NCI-H128 (cell line): ENCODE measurements around the gene HPCAL1.
"Not testable (repeated sequence)": the region's sequence is repeated elsewhere in the genome, so short reads cannot be mapped to it uniquely, and the experiment has no call there.

Source experiments
- DNase-seq: peaks from one replicate; lab custom pipeline; 2025; ENCODE audit not compliant: unreplicated experiment; lab: John Stamatoyannopoulos, UW

The HPCAL1 gene

DNA sequence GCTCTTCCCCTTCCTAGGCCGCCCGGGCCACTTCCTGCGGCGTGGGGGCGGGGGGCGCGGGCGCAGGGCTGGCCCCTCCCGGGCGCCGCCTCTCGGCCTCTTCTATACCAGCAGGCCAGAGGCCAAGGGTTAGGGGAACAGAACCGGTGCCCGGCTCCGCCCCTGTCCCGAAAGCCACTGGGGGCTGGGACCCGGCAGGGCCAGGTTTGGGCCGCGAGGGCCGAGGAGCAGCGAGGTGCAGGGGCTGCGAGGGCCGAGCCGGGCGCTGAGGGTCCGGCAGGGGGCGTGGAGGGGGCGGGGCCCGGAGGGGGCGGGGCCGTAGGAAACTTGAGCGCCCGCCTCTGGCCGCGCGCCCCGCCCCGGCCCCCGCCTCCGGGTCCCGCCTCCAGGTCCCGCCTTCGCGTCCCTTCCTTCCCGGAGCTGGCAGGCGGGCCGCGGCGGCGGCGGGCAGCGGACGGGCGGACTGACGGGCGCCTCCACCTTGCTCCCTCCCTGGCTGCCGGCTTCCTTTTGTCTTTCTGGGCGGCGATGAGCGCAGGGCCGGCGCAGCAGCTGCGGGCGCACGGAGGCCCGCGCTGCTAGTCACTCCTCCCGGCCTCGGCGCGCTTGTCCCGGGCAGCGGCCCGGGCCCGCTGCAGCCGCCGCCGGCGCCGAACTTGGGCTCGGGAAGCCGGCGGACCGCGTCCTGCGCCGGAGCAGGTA lies at the start of gene HPCAL1:
Gene HPCAL1 (plus strand): TSS at position 426 of the 702 bp plus-strand sequence. CDS start 116,854 bp downstream, outside the sequence.
- DNase-seq: peak; percentile 56

DNA sequence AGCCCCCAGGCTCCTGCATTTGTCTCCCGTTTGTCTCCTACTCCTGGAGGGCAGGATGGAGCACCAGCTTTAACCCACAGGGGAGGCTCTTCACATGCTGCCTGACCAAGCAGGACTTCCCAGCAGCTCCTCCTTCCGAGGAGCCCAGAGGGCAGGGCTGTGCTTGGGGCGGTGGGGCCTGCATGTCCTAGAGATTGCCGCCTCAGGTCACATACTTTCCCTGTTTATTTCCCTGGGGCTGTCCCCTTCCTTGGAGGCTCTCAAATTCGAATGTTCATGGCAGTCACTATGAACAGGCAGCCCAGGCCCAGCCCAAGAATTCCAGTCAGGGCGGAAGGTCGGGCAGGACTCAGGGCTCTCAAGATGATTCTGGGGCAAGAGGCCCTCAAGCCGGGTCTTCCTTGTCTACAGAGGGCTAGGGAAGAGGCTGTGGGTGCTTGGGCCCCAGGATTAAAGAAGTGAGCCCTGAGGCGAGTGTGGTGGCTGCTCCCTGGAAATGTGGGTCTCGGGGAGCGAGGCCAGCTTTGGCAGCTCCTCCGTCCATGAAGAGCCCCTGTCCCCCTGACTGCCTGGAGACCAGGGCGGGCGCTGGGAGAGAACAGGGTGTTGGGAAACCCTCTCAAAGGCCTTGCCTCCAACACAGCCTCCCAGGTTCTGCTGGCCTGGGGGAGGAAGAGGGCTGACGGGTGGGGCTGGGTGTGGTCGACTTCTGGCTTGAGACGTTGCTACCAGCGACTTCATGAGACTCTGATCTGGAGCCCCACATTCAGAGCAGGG lies 48.9 kb upstream of the HPCAL1 start:
- no peak for DNase-seq

DNA sequence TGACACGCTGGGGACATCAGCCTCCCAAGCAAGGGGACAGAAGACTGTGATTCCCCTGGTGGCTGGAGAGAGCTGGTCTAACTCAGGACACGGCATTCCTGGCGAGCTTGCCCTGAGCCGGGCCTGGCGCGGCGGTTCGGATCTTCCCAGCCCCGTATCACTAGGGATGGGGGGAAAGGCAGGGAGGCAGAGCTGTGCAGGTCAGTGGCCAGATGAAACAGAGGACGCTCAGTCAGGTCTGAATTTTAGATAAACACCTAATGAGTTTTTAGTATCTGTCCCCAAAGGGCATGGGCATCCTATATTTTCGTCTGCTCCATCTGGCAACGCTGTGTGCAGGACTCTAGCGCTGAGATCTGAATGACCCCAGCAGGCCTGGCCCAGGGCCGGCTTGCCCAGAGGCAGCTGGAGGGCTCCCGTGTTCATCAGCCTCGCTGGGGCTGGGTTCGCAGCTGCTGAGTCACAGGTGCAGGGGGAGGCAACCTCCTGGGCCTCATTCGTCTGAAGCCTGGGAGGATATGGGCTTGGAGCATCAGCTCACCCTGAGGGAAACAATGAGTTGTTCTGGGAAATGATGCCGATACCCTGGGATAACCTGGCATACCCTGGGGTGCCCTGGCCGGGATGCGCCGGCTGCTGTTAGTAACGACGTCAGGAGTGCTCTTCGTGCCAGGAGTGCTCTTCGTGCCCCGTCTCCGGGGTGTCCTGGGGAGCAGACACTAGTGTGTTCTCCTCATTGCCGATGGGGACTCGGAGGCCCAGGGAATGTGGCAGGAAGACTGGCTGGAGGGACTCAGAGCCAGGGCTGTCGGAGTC lies 48.1 kb upstream of the HPCAL1 start:
- no peak for DNase-seq

DNA sequence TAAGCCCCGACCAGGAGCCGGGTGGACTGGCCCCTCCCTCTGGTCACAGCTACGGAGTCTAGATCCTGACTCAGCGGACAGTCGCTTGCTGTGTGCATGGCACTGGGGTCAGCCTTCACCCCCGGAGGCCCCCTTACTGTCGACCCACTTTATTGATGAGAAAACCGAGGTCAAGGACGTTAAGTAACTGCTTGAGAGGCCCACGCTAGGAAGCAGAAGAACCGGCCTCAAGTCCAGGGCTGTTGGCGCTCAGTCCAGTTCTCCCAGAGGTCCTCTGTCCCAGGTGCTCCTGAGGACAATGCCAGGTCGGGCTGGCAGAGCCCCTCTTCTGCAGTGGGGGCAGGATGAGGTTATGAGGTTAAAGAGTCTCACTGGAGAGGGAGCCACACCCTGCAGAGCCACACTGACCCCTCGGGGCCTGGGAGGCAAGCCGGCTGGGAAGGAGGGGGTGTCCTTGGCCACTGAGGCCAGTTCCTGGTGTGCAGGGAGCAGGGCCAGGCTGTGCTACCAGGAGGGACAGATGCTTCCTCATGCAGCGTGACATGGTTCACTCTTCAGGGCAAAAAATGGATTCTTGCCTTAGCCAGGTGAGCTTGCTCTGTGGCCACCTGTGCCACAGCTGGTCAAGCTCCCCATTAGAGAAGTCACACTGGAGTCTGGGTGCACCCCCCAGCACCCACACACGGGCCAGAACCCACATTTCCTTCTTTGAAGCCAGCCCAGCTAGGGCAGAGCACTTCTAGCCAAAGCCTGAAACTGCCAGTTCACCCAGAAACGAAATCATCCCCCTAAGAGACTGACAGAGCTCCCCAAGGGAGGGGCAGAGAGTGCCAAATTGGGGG lies 47.3 kb upstream of the HPCAL1 start:
- DNase-seq: no peak

DNA sequence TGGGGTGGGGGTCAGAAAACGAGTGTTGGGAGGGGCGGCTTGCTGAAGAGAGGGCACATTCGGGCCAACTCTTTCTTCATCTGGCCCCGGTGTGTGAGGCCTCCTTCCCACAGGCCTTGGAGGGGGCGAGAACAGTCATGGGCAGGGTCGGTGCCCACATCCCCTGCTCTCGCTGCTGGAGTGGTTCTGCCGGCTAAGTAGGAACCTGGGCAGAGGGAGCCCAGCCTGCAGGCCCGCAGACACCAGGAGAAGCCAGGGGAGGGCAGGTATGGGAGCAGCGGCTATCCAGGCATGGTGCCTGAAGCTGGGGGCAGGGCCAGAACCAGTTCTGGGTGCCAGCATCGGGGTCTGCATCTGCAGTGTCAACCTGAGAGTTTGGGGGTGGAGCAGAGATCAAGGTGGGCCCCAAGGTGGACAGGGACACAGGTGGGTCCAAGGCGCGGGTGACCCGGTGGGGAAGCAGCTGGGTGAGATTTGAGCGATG lies 46.6 kb upstream of the HPCAL1 start:
- DNase-seq: no peak

DNA sequence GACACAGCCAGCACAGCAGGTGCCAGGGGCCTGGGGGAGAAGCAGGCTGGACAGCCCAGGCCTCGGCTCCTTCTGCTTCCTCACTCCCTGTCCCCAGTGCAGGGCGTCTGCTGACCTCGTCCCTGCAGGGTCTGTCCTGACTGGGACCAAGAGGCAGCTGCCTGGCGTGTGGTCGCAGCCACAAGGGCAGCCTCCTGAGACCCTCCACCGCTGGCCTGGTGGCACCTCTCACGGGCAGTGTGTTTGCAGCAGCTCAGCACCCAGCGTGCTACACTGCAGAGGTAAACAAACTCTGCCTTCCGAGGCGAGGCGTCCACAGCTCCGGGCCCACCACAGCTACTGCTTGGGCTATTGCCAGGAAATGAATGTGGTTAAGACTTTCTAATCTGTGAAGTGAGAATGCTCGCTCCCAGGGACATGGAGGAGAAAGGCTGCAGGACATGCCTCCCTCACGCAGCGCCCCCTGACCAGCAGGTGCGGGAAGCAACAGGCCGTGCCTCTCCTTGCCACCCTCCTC lies 46.1 kb upstream of the HPCAL1 start:
- no peak for DNase-seq

DNA sequence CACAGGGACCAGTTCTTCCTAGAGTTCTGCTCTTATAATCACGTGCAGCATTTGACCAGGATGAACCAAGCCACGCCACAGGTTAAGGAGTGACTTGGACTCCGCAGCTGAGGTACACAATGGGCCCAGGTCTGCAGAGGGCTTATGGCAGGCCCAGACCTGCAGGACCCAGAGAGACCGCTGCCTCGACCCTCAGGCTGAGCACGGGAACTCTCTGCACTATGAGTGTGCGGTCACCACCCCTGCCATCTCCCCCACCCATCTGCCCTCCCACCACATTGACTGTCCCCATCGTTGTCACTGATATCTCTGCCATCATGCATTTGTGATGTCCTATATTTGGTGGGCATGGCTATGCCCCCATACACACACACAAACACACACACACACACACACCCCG lies 45.7 kb upstream of the HPCAL1 start:
- DNase-seq: no peak

DNA sequence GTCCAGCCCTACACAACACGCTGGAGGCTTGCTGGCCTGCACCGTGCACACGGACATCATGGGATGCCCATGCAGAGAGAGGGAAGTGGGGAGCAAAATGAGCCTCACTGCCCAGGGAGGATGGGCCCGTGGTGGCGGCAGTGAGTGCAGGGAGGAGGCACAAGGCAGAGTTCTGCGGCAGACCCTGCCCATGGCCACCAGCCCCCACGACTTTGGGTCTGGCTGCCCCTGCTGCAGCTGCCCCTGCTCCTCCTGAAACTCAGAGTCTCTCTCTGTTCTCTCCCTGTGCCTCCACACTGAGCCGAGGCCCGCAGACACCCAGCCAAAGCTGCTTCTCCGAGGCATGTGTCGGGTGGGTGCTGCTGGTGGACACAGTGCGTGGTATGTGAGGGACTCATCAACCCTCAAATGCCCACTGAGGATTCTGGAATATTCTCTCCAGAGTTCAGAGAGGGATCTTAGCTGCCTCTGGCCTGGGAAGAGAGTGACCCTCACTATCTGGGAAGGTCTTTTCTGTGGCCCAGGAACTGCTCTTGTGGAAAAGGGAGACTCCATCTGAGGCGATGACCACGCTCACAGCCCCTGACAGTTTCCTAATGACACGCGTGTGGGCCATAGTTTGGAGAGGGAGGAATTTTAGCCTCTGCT lies 45.1 kb upstream of the HPCAL1 start:
- DNase-seq: no peak

DNA sequence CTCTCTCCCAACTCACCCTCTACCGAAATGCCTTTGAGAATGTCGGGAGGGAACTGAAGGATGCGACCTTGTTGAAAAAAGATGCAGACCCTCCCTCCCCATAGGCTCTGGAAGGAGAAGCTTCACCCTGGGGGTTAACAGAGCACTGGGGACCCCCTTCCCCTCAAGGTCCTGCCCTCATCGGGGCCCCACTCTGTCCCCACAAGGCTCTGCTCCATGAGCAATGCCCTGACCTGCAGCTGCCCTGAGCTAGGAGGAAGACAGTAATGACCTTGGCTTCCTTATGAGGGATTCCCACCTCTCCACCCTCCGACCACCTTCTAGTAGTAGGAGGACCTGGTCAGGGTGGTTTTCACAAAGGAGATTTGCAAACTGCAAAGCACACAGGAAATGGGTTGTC lies 44.4 kb upstream of the HPCAL1 start:
- no peak for DNase-seq

DNA sequence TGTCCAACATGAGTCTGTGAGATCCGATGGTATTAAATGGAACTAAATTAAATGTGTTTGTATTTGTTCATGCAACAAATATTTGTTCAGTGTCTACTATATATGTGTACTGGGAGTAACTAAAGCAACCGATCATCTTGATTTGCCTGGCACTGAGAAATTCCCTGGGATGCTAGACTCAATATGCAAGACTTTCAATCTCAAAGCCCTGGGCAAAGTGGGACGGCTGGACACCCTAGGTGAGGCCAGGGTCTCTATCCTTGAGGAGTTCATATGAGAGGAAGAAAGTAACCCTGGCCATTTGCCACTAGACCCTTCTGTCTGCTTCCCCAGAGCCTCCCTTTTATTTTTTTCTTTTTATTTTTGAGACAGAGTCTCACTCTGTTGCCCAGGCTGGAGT lies 44.0 kb upstream of the HPCAL1 start:
- no peak for DNase-seq

DNA sequence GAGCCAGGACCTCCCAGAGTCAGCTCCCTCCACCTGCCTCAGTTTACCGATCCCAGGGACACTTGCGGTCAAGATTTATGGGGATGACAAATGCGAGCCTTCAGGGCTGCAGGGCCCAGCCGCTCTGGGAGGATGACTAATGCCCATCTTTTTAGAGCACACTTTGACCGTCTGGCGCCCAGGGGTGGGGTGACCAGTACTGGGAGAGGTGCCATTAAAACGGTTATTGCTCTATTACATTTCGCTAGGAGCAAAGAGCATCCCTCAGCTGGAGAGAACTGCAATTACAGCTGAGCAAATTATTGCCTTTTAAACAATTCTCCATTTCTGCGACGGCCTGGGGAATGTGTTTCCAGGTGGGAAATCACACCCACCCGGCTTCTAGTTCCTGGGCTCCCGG lies 42.6 kb upstream of the HPCAL1 start:
- DNase-seq: no peak

DNA sequence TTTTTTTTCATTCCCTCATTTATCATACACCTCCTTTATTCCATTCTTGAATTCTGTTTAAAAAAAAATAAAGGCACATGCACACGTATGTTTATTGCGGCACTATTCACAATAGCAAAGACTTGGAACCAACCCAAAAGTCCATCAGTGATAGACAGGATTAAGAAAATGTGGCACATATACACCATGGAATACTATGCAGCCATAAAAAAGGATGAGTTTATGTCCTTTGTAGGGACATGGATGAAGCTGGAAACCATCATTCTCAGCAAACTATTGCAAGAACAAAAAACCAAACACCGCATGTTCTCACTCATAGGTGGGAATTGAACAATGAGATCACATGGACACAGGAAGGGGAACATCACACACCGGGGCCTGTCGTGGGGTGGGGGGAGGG lies 39.2 kb upstream of the HPCAL1 start:
- not testable (repeated sequence) for DNase-seq

DNA sequence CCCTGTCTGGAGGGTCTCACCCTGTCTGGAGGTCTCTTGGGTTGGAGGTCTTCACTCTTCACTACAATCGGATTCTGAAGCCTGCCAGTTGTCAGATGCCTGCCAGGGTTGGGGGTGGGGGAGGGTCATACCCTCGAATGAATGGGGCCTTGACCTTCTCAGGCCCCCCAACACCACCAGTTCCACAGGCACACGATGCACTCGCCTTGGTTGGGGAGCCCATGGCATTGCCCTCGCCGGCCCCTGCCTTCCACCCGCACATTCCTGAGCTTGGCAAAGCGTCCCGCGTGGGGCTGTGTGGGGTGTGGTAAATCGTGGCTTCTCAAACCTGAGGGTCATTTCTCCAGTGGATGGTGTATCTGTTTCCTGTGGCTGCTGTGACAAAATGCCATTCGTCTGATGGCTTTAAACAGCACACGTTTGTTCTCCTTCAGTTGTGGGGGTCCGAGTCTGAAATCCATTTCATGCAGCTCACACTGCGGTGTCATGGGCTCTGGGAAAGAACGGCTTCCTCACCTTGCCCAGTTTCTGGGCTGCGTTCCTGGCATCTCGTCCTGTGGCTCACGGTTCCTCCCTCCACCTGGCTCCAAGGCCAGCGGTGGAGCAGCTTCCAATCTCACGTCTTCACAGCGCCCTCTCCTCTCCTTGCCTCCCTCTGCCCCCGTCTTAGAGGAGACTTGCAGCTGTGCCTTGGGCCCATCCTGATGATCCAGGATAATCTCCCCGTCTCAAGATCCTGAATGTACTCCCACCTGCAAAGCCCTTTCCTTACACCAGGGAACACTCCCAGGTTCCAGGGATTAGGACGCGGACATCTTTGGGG lies 38.0 kb upstream of the HPCAL1 start:
- DNase-seq: no peak

DNA sequence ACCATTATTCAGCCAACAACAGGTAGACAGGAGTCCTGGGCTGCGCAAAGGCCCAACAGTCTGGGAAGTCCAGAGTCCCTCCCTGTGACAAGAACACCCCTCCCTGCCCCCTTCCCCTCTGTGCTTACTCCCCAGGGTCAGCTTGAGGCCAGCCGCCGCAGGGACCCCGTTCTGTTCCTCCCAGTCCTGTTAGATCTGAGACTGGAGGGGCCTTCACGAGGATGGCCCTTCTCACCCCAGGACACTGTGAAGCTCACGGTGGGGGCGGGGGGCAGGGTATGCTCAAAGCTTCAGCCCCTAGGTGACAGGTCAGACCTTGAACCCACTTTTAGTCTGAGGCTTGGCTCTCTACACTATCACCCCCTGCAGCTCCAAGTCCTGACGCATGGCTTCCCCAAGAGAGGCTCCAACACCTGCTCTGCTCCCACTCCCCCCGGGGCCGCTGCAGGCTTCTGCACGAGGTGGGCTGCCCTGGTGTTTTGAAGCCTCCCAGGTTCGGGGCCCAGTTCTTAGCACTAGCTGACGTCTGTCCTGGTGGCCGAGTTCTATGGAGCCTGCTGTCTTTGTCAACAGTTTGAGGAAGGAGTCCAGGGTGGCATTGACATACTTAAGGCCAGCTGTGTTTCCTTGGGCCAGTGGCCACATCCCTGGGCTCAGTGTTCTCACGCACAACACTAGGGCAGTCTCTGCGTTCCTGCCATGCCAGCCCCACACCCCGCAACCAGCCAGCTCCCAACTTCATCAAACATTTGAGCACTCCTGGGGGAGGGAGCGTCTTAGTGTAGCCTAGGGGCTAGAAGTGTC lies 37.2 kb upstream of the HPCAL1 start:
- no peak for DNase-seq

DNA sequence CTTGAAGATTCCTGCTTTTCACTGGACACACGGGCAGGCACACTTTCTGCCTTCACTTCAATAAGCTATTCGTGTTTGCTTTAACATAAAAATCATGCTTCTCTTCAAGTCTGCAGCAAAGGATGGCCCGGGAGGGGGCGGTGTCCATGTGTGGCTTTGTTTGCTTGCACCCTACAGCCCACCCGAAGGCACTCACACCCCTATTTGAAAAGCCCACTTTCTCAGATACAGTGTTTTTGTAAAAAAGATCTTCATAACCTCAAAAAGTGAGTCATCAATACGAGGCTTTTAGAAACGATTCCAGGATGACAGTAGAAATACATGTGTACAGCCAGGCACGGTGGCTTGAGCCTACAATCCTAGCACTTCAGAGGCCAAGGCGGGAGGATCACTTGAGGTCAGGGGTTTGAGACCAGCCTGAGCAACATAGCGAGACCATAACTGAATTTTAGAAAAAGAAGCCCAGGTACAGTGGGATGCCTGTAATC lies 36.5 kb upstream of the HPCAL1 start:
- DNase-seq: no peak

DNA sequence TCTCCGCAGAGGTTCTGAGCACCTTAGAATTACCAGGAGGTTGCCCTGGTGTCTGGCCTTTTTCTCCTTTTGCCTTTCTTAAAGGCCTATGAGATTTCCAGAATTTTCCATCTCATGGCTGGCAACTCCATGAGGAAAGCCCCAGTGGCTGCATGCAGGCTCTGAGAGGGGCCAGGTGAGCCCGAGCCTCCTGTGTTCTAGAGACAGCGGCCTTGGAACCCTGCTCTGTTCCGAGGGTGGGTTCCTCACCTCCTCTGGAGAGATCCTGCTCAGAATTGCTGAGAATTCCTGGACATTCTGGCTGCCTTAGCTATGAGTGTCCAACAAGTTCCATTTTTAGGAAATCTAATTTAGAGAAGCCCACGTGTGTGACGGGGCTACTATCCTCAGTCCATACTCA lies 35.7 kb upstream of the HPCAL1 start:
- DNase-seq: no peak

DNA sequence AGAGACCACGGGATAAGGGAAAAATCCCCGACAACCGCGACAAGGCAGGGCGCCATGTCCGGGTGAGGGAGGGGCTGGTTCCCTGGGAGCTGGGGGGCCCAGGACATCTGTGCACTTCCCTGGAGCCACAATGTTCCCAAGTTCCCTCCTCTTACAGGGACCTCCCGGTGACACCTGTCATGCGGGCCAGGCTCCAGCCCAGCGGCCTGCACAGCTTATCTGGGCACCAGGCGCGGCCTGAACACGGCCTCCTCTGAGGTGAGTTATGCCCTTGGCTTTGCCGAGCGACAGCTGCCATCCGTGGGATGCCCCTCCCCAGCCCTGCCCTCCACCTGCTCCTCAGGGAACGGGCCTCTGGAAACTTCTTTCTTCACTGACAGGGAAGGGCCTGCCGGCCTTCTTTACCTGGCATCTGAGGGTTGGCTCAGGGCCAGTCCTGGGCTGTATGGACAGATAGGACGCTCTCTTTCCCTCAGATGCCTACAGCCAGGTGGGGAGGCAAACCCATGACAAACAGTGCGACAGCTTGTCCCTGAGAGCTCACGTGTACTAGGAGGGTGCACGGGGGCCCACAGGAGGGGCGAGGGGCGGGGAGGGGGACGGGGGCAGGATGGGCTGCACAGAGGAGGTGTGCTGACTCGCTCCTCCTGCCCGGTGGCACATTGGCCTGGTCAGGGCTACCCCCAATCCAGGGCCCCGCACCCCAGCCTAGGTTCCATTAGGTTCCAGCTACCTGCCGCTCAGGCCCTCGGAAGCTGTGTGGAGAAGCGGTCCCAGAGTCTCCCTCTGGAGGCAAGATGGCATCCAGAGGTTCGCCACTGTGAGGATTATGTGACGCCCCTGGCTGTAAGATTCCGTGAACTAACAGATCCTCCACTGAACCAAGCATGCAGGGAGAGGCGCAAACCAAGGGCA lies 34.9 kb upstream of the HPCAL1 start:
- no peak for DNase-seq
